GM12878 (cell line): Measurements from ENCODE around the gene NDUFB4. TPM values are rescaled to one million over a fixed set of nuclear protein-coding genes. Genes with fewer than 3 reads are reported as not detected.

Source experiments
- ATAC-seq: fragments of 200-7000 bp; cut with Tn5 transposase; 3 replicates; pipeline ENCODE4 v1.9.1; 2020; ENCODE audit warnings: mild to moderate bottlenecking, moderate library complexity
- BruUV-seq: library from RNA; stranded (reverse); fragments of 400-500 nt; replicated peaks from 2 replicates; lab custom pipeline; 2021; lab: Mats Ljungman, UMichigan
- CTCF ChIA-PET: fragments of 300-600 bp; sonication (Branson Sonifier 250); formaldehyde crosslinking; extraction: SDS; loops from one replicate; lab custom pipeline; 2021; ENCODE audit warnings: inconsistent platforms; lab: Yijun Ruan, JAX
- POLR2A ChIA-PET: fragments of 350-600 bp; formaldehyde crosslinking; extraction: SDS; loops from one replicate; lab custom pipeline; 2021; ENCODE audit warnings: inconsistent platforms; lab: Charles Lee
- RAD21 ChIA-PET: fragments of 300-600 bp; sonication (Branson Sonifier 250); formaldehyde crosslinking; loops from one replicate; lab custom pipeline; 2023; ENCODE audit warnings: antibody characterized with exemption; ENCODE audit not compliant: unreplicated experiment; lab: Charles Lee
- SMC1A ChIA-PET: fragments of 300-600 bp; sonication (Branson Sonifier 250); formaldehyde crosslinking; loops from one replicate; lab custom pipeline; 2023; ENCODE audit not compliant: unreplicated experiment, uncharacterized antibody; lab: Charles Lee
- DNase-seq: peaks from one replicate; pipeline ENCODE4 v3.0.0-alpha.2; 2011; ENCODE audit warnings: low read depth, low spot score
- FAIRE-seq: peaks from 3 replicates; lab custom pipeline; 2011; peaks lifted over from hg19 to GRCh38; lab: Jason Lieb, UNC
- H2AFZ ChIP-seq: 2 replicates; pipeline ENCODE4 v1.6.0; 2011; ENCODE audit warnings: low read depth, low read length, control low read depth; ENCODE audit not compliant: control insufficient read depth
- H3K27ac ChIP-seq: 2 replicates; pipeline ENCODE4 v1.5.1; 2011; ENCODE audit warnings: control low read depth; ENCODE audit not compliant: control insufficient read depth, insufficient read depth
- H3K27me3 ChIP-seq, 2 experiments: replicated peaks in 1 of 2; 2 replicates each; pipeline versions ENCODE4 v1.6.0 to v1.6.1; 2011; ENCODE audit warnings: low read length in 1 of 2; ENCODE audit not compliant: control insufficient read depth in 2 of 2, insufficient read depth in 2 of 2
- H3K36me3 ChIP-seq, 2 experiments: 2 replicates each; pipeline ENCODE4 v1.5.1; 2011; ENCODE audit warnings: low read length in 1 of 2; ENCODE audit not compliant: control insufficient read depth in 2 of 2, insufficient read depth in 2 of 2
- H3K4me1 ChIP-seq: 2 replicates; pipeline ENCODE4 v1.6.1; 2011; ENCODE audit warnings: mild to moderate bottlenecking, low read length, moderate library complexity, mixed read lengths; ENCODE audit not compliant: control insufficient read depth, insufficient read depth
- H3K4me2 ChIP-seq: 2 replicates; pipeline ENCODE4 v1.6.0; 2011; ENCODE audit warnings: control low read depth; ENCODE audit not compliant: control insufficient read depth, insufficient read depth
- H3K4me3 ChIP-seq: fragments of 200-600 bp; sonication (generic); 2 replicates; pipeline ENCODE4 v1.5.1; 2016
- H3K79me2 ChIP-seq: 2 replicates; pipeline ENCODE4 v1.6.0; 2011; ENCODE audit warnings: low read length; ENCODE audit not compliant: control insufficient read depth, insufficient read depth
- H3K9ac ChIP-seq: 2 replicates; pipeline ENCODE4 v1.8.0; 2011; ENCODE audit warnings: low read length, control low read depth, mixed read lengths; ENCODE audit not compliant: control insufficient read depth, insufficient read depth
- H3K9me3 ChIP-seq: replicated peaks from 3 replicates; pipeline ENCODE4 v1.5.1; 2011; ENCODE audit warnings: mild to moderate bottlenecking, low read length; ENCODE audit not compliant: control insufficient read depth, insufficient read depth
- H4K20me1 ChIP-seq: 2 replicates; pipeline ENCODE4 v1.6.0; 2011; ENCODE audit not compliant: control insufficient read depth, insufficient read depth
- CEBPZ ChIP-seq: fragments of 150-350 bp; IDR thresholded peaks from 2 replicates; pipeline ENCODE4 v1.6.1; 2016; ENCODE audit warnings: low read depth, low read length
- CTCF ChIP-seq, 3 experiments: IDR thresholded peaks in 2 of 3; conservative IDR thresholded peaks in 1 of 3; 2 replicates each; pipeline ENCODE4 v1.5.1; 2011; ENCODE audit warnings: low read depth in 3 of 3, low read length in 3 of 3, mild to moderate bottlenecking in 3 of 3, control low read depth in 2 of 3, moderate library complexity in 2 of 3, inconsistent platforms in 1 of 3, mixed read lengths in 1 of 3; ENCODE audit not compliant: control insufficient read depth in 2 of 3, insufficient read depth in 1 of 3; ENCODE audit errors: extremely low read depth in 1 of 3
- DPF2 ChIP-seq: fragments of 450-650 bp; IDR thresholded peaks from 2 replicates; pipeline ENCODE4 v1.6.1; 2017; ENCODE audit warnings: mild to moderate bottlenecking
- RAD21 ChIP-seq: IDR thresholded peaks from 2 replicates; pipeline ENCODE4 v1.6.1; 2011; ENCODE audit warnings: mild to moderate bottlenecking, low read depth, low read length, moderate library complexity; ENCODE audit not compliant: insufficient read depth
- TCF7 ChIP-seq: IDR thresholded peaks from 2 replicates; pipeline ENCODE4 v1.6.1; 2014; ENCODE audit warnings: antibody characterized with exemption, borderline replicate concordance
- WGBS: methylation state at CpG from one replicate; pipeline ENCODE4 v1.1.6; 2016; ENCODE audit warnings: low lambda C conversion rate; ENCODE audit not compliant: insufficient replicate concordance, insufficient coverage; ENCODE audit errors: missing lambda C conversion rate; 5-methylcytosine and 5-hydroxymethylcytosine counted together
- in situ Hi-C: fragments of 300-500 bp; cut with MboI; formaldehyde crosslinking; loops from 9 replicates; pipeline ENCODE4 v1.14.3; 2018; ENCODE audit warnings: mixed read lengths
- intact Hi-C: fragments of 100-400 bp; cut with micrococcal nuclease; formaldehyde crosslinking; loops from one replicate; pipeline ENCODE4 v1.14.2; 2022; ENCODE audit not compliant: unreplicated experiment
- polyA plus RNA-seq, 11 experiments: library from polyadenylated mRNA; depleted of rRNA in 4 of 11; unstranded in 6 of 11; stranded (reverse) in 5 of 11; fragments of >200 nt; fragmentation: Nextera tagmentation in 4 of 11; fragmentation: Illumina TruSeq in 1 of 11; extraction: Ambion mirVana in 4 of 11; extraction: Trizol in 1 of 11; gene quantifications; 1 replicate in 1 of 11; 2 replicates in 10 of 11; pipeline versions ENCODE4 v1.2.1 to v1.2.3, GENCODE V29; 2011 to 2016; ENCODE audit warnings: inconsistent platforms in 2 of 11, missing spikeins in 2 of 11, low read depth in 1 of 11
- total RNA-seq, 4 experiments: library from RNA; depleted of rRNA in 3 of 4; stranded (reverse); fragments of >200 nt in 3 of 4; fragmentation: Illumina TruSeq in 1 of 4; extraction: Trizol in 1 of 4; gene quantifications; 2 replicates each; pipeline versions ENCODE4 v1.2.1 to v1.2.3, GENCODE V29; 2013 to 2021
- TF ChIP-seq, protein P1 (sequence below): fragments of 450-650 bp; formaldehyde crosslinking; IDR thresholded peaks from 2 replicates; pipeline ENCODE4 v1.5.0; 2022; ENCODE audit warnings: mild to moderate bottlenecking, missing genetic modification characterization

The NDUFB4 gene
- total and polyA plus RNA-seq, 10 of the 15 experiments (the other 5 are each of a cell fraction or from before 2014, with no cell fraction given), result 155 to 864 (median 387) TPM

DNA sequence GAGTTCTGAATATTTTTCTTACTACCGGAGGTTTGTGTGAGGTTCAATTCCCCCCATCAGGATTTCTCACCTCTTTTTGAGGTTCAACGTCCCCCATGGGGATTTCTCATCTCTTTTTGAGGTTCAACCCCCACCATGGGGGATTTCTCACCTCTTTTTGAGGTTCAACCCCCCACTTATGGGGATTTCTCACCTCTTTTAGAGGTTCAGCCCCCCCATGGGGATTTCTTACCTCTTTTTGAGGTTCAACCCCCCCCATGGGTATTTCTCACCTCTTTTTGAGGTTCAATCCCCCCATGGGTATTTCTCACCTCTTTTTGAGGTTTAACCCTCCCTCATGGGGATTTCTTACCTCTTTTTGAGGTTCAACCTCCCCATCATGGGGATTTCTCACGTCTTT, 26.3 kb downstream of the NDUFB4 start (continued):
- no peak for TF ChIP-seq CEBPZ
- TF ChIP-seq, all 136 proteins: peak for 6

DNA sequence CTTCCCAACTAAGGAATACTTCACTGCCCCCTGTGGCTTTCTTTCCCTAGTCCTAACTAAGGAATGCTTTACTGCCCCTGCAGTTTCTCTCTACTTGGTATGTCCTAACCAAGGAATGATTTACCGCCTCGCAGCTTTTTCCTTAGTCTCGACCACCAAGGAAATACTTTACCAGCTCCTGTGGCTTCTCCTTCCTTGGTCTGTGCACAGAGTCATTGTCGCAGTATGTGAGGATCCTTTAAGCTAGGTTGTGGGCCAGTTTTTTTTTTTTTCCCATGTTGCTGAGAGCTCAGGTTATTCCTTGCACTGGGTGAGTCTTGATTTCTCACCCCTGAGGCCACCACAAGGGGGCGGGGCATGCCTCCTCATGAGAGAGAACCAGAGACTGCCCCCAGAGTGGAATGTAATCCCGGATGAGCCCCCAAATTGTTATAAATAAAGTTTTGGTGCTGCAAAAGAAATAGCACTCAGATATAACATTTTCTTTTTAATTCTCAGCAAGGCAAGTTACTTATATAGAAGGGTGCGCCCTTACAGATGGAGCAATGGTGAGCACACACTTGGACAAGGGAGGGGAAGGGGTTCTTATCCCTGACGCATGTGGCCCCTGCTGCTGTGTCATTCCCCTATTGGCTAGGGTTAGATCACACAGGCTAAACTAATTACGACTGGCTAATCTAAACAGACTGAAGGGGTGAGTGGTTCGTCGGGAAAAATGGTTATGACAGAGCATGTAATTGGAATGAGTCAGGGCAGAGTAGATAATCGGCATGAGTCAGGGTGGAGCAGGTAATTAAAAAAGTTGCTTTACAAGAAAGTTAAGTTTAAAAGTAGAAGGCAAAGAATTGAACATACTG, 27.0 kb downstream of the NDUFB4 start:
- Histone ChIP-seq H2AFZ (no peak overlapping the region), H3K79me2 (no peaks in the 10 kb centered on the region), H3K36me3 (no peaks in the 10 kb centered on the region), H3K27me3 (no peaks in the 10 kb centered on the region), H3K4me1 (no peaks in the 10 kb centered on the region), H3K9ac (no peak overlapping the region), H3K4me3 (no peak overlapping the region), H3K4me2 (no peak overlapping the region), H3K9me3 (peaks cover 6% of the 10 kb centered on the region; the same call in 2 of the 3 replicates), H4K20me1 (no peaks in the 10 kb centered on the region), H3K27ac (no peak overlapping the region)
- no peak for FAIRE-seq
- in situ Hi-C loops, result no loop called here
- no peak for DNase-seq
- CTCF ChIA-PET, result interaction anchor here (1.2 to 2.0 kb wide), 2 partner anchors 165 to 172 kb away, joined by 3 to 12 read pairs; no protein-coding TSS in a partner anchor
- intact Hi-C loops, result loop anchor here (5.0 kb wide), 1 partner anchor 174 kb away; no protein-coding TSS in a partner anchor
- SMC1A ChIA-PET, result interaction anchor here (1.0 to 1.4 kb wide), 5 partner anchors 8 to 172 kb away, joined by 3 to 8 read pairs (median 6); no protein-coding TSS in a partner anchor
- peak; percentile 53 for ATAC-seq
- BruUV-seq, result no TSS peak
- 58% methylated on average over 12 of the region's 12 CpGs for WGBS
- POLR2A ChIA-PET, result no interaction called here
- TF ChIP-seq, protein P1, sequence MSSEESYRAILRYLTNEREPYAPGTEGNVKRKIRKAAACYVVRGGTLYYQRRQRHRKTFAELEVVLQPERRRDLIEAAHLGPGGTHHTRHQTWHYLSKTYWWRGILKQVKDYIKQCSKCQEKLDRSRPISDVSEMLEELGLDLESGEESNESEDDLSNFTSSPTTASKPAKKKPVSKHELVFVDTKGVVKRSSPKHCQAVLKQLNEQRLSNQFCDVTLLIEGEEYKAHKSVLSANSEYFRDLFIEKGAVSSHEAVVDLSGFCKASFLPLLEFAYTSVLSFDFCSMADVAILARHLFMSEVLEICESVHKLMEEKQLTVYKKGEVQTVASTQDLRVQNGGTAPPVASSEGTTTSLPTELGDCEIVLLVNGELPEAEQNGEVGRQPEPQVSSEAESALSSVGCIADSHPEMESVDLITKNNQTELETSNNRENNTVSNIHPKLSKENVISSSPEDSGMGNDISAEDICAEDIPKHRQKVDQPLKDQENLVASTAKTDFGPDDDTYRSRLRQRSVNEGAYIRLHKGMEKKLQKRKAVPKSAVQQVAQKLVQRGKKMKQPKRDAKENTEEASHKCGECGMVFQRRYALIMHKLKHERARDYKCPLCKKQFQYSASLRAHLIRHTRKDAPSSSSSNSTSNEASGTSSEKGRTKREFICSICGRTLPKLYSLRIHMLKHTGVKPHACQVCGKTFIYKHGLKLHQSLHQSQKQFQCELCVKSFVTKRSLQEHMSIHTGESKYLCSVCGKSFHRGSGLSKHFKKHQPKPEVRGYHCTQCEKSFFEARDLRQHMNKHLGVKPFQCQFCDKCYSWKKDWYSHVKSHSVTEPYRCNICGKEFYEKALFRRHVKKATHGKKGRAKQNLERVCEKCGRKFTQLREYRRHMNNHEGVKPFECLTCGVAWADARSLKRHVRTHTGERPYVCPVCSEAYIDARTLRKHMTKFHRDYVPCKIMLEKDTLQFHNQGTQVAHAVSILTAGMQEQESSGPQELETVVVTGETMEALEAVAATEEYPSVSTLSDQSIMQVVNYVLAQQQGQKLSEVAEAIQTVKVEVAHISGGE, result no peak
- no peak for TF ChIP-seq TCF7
- TF ChIP-seq CTCF (IDR thresholded peaks at IDR 0.05 in 2 of 3, conservative IDR thresholded peaks at IDR 0.05 in 1 of 3; ENCODE audit: control insufficient read depth in 2 of 3, extremely low read depth in 1 of 3, insufficient read depth in 1 of 3, low read depth in 3 of 3, low read length in 3 of 3), result peak in 2 of 3 experiments; percentile 13 to 29; a peak in 1 of 6 replicates
- TF ChIP-seq RAD21, result peak; percentile 39; the same call in 1 of the 2 replicates
- no peak for TF ChIP-seq DPF2
- RAD21 ChIA-PET, result interaction anchor here (0.7 to 1.7 kb wide), 4 partner anchors 12 to 171 kb away, joined by 3 to 14 read pairs (median 3); partner anchors contain the start of gene NDUFB4
